Progenitor cell of endocrine pancreas (in vitro differentiated cells): ENCODE data around the gene ABHD4. TPM values are rescaled to one million over a fixed set of nuclear protein-coding genes. Genes with fewer than 3 reads are reported as not detected.

Source experiments
- DNase-seq: peaks from one replicate; pipeline ENCODE4 v3.0.0; 2021; ENCODE audit warnings: low spot score; ENCODE audit not compliant: unreplicated experiment
- H3K27ac Mint-ChIP-seq: 2 replicates; pipeline ENCODE4 v1.8.0; 2021; ENCODE audit warnings: mild to moderate bottlenecking, moderate library complexity, mixed read lengths
- H3K27me3 Mint-ChIP-seq: 2 replicates; pipeline ENCODE4 v1.8.0; 2021; ENCODE audit warnings: mixed read lengths
- H3K36me3 Mint-ChIP-seq: 2 replicates; pipeline ENCODE4 v1.8.0; 2022; ENCODE audit warnings: mixed read lengths; ENCODE audit not compliant: insufficient read depth
- H3K4me1 Mint-ChIP-seq: 2 replicates; pipeline ENCODE4 v1.8.0; 2021; ENCODE audit warnings: low read depth, mixed read lengths
- H3K4me3 Mint-ChIP-seq: 2 replicates; pipeline ENCODE4 v1.8.0; 2021; ENCODE audit warnings: low read depth, mild to moderate bottlenecking, moderate library complexity, mixed read lengths
- H3K9me3 Mint-ChIP-seq: 2 replicates; pipeline ENCODE4 v1.8.0; 2021; ENCODE audit warnings: low read depth, mixed read lengths
- total RNA-seq: library from RNA; stranded (reverse); gene quantifications from 2 replicates; pipeline ENCODE4 v1.2.1, GENCODE V29; 2021
- TF ChIP-seq, protein P1 (sequence below): fragments of 200-600 bp; sonication (generic); IDR thresholded peaks from one replicate; pipeline ENCODE4 v1.5.0; 2021; ENCODE audit warnings: antibody characterized with exemption, mild to moderate bottlenecking; ENCODE audit not compliant: unreplicated experiment

ABHD4 gene
- total RNA-seq, 1 donor from 2014 or later = 25.6 TPM

DNA sequence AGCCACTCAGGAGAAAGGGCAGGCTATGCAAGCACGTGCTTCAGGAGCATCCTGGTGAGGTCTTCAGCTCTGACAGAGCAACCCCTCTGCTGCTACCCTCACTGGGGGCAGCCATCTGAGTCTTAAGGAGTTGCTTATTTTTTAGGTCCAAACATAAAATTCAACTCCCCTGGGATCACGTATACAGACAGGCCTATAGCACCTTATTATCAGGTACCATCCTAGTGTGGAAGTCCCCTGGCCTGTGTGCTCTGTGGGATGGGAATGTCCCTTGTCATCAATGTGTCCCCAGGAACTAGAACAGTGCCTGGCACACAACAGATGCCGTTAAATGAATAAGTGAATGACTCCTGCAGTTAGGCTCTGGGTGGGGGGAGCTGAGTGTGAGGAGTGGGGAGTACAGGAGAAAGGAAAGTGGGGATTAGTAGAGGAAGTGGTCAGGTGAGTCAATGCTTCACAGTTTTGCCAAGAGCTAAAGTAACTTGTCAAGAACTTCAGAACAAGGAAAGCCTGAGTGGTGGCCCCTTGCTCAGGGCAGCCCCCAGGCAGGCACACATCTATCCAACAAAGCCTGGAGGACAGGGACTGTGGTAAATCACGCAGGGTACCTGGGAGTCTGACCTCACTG lies 42.6 kb upstream of the ABHD4 start:
- DNase-seq = no peak
- Mint-ChIP-seq H3K4me3 (no peak overlapping the region), H3K9me3 (no peaks in the 10 kb centered on the region), H3K27me3 (peaks cover 3% of the 10 kb centered on the region), H3K4me1 (peaks cover 31% of the 10 kb centered on the region), H3K36me3 (no peaks in the 10 kb centered on the region), H3K27ac (peak overlapping the region; percentile 26)
- TF ChIP-seq, protein P1, sequence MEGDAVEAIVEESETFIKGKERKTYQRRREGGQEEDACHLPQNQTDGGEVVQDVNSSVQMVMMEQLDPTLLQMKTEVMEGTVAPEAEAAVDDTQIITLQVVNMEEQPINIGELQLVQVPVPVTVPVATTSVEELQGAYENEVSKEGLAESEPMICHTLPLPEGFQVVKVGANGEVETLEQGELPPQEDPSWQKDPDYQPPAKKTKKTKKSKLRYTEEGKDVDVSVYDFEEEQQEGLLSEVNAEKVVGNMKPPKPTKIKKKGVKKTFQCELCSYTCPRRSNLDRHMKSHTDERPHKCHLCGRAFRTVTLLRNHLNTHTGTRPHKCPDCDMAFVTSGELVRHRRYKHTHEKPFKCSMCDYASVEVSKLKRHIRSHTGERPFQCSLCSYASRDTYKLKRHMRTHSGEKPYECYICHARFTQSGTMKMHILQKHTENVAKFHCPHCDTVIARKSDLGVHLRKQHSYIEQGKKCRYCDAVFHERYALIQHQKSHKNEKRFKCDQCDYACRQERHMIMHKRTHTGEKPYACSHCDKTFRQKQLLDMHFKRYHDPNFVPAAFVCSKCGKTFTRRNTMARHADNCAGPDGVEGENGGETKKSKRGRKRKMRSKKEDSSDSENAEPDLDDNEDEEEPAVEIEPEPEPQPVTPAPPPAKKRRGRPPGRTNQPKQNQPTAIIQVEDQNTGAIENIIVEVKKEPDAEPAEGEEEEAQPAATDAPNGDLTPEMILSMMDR = no peak

DNA sequence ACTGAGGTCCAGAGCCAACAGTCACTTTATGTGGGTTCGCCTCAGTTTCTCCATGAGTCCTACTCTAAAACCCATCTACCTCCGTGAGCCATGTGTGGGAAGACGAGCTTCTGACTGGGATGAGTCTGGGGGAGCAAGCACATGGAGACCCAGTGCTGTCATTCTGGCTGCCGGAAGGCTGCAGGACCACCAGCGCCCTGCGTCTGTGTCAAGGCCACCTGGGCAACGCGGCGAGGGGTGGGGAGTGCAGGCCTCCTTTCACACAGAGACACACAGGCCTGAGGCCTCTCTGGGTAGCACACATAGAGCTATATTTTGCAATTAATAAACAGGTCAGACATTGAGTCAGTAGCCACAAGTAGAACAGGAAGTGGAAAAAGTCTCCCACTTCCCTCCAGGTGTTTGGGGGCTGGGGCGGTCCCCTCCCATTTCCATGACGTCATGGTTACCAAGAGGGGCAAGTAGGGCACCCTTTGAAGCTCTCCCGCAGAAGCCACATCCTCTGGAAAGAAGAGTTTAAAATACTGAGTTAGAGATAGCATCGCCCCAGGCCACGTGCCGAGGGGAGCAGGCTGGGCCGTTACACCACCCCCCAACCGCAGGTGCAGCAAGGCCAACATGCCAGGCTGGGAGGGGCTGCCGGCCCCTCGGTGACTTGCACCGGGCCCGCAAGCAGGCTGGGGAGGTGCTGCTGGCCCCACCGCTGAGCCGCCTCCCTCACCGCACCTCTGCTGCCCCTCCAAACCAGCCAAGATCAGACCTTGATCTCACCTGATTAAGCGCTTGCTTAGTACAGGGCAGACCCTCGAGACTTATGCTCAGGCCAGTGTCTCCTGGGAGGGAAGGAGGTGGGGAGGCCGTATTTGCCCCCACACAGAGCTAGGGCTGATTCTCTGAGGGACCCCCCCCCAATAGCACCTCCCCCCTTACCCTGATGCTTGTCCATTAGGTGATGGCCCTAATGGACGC lies 41.8 kb upstream of the ABHD4 start:
- DNase-seq = no peak
- no peaks in the 10 kb centered on the region for H3K9me3 Mint-ChIP-seq
- H3K27me3 Mint-ChIP-seq = peaks cover 3% of the 10 kb centered on the region
- H3K27ac Mint-ChIP-seq = peak overlapping the region; percentile 95
- no peaks in the 10 kb centered on the region for H3K36me3 Mint-ChIP-seq
- peaks cover 40% of the 10 kb centered on the region for H3K4me1 Mint-ChIP-seq
- no peak overlapping the region for H3K4me3 Mint-ChIP-seq
- TF ChIP-seq, protein P1 = no peak

DNA sequence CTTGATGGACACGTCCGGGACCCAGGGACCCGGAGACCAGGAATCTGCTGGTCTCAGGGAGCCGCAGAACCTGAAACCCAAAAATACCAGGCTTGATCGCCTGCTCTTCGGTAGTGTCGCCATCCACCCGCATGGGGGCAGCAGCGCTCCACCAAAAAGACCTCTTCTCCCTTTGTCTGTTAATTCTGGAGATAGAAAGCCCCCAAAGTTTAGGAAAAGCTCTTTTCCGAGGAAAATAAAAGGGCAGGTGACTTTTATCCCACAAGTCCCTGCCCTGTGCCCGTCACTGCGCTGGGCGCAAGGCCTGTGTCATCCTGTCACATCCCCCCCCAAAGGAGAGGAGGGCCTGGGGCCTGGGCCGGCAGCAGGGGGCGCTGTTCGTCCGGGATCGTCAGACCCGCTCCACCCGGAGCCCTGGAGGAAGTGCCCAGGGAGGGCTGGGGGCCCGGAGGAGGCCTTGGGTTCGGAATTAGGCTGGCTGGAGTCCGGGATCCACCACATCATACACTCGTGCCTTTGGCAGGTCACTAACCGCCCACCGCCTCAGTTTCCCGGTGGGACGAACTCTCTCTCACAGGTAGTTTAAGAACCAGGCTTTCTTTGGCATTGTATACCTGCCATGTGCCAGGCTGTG lies 41.0 kb upstream of the ABHD4 start:
- Mint-ChIP-seq H3K27me3 (no peaks in the 10 kb centered on the region), H3K36me3 (no peaks in the 10 kb centered on the region), H3K27ac (peak overlapping the region; percentile 95), H3K4me3 (peak overlapping the region; percentile 44), H3K4me1 (peaks cover 47% of the 10 kb centered on the region), H3K9me3 (no peaks in the 10 kb centered on the region)
- TF ChIP-seq, protein P1 = peak; percentile 98
- DNase-seq = peak; percentile 78

DNA sequence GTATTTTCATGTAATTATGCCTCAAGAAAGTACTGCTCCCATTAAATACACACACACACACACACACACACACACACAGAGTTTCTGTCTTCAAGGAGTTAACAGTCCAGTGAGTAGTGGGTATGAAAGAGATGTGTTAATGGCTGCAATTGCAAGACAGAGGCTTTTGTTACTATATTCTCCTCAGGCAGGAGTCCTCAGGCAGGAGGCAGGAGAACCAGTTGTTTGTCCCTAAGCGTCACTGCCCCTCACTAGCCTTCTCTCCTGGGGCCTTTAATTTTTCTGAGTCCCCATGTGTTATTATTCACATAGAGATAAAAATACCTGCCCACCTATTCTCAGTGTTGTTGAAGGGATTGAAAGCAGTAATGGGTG lies 40.3 kb upstream of the ABHD4 start:
- H3K4me3 Mint-ChIP-seq = no peak overlapping the region
- no peak for DNase-seq
- TF ChIP-seq, protein P1 = no peak
- H3K4me1 Mint-ChIP-seq = peaks cover 50% of the 10 kb centered on the region
- no peaks in the 10 kb centered on the region for H3K36me3 Mint-ChIP-seq
- peak overlapping the region; percentile 13 for H3K27ac Mint-ChIP-seq
- H3K9me3 Mint-ChIP-seq = no peaks in the 10 kb centered on the region
- H3K27me3 Mint-ChIP-seq = no peaks in the 10 kb centered on the region

DNA sequence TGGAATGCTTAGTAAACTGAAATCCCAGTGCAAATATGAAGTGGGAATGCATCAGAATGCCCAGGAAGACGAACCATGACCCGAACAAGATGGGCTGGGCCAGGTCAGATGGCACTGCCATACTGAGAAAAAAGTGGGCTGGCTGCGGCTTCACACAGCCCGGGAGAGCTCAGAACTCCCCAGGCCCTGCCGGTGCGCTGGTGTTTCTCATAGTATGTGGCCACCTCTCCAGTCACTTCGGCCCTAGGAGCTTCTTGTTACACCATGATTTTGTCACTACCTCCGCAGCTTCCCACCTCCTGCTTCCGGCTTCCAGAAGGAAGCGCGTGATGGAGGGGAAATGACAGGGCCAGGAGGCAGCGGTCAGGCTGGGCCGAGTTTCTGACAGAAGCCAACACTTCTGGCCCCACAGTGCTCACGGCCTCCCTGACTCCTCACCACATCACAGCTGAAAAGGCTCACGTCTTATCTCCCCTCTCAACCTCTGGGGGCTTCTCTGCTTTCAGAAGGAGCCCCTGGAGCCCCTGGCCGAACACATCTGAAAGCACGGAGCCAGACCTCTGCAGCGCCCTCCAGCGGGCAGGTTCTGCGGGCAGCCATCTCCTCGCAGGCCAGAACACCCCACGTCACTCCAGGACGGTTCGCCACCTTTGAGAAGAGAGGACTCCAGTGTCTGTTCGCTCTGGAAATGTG lies 39.7 kb upstream of the ABHD4 start:
- peaks cover 52% of the 10 kb centered on the region for H3K4me1 Mint-ChIP-seq
- TF ChIP-seq, protein P1 = peak; percentile 31
- H3K27ac Mint-ChIP-seq = peak overlapping the region; percentile 13

More for the DNA sequence above, 39.7 kb upstream of the ABHD4 start:
- Mint-ChIP-seq H3K27me3 (no peaks in the 10 kb centered on the region), H3K4me3 (no peak overlapping the region), H3K36me3 (no peaks in the 10 kb centered on the region), H3K9me3 (no peaks in the 10 kb centered on the region)
- DNase-seq = no peak
